ENCODE results near the gene RPS6KA5. TPM values are rescaled to one million over a fixed set of nuclear protein-coding genes. Genes with fewer than 3 reads are reported as not detected.

Gene RPS6KA5
- total RNA-seq, 1 experiment from 2014 or later, result 2.6 TPM

DNA sequence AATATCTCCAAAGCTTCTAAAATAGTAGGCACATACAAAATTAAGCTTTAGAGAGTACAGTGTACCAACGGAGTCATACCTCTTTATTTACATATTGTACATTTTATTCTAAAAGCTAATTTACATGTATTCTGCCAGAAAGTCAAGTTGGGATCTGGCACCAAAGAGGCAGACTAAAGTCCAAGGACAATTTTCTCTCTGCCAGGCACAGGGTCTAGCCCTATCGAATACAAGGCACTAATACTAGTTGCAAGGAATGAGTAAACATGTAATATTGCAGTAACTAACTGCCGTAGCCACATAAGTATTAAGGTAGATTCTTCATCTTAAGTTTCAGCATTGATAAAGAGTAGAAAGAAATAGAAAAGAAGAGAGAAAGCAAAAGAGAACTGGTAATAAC, 93.9 kb downstream of the RPS6KA5 start:
- DNase-seq (ENCODE audit: low read depth, low spot score) (no peak), ATAC-seq (no peak)
- intact Hi-C loops (cut with micrococcal nuclease; ENCODE audit: unreplicated experiment) (no loop called here), in situ Hi-C loops (cut with HindIII; ENCODE audit: low pct_unique_long_range_greater_than_20kb, low sequenced_read_pairs) (no loop called here)
- ChIA-PET CTCF (no interaction called here), POLR2A (no interaction called here)
- Histone ChIP-seq H3K4me1 (ENCODE audit: control insufficient read depth, insufficient read depth, low read length) (no peaks in the 10 kb centered on the region), H3K36me3 (ENCODE audit: control insufficient read depth, insufficient read depth, low read length) (no peaks in the 10 kb centered on the region), H3K4me3 (ENCODE audit: low read depth in 2 of 2, low read length in 2 of 2) (no peak overlapping the region), H3K27me3 (ENCODE audit: control insufficient read depth, insufficient read depth, low read length) (no peaks in the 10 kb centered on the region), H3K27ac (ENCODE audit: low read length) (no peak overlapping the region), H3K9me3 (ENCODE audit: control insufficient read depth, insufficient read depth, low read depth, low read length) (no peaks in the 10 kb centered on the region)
- TF ChIP-seq, protein P1, sequence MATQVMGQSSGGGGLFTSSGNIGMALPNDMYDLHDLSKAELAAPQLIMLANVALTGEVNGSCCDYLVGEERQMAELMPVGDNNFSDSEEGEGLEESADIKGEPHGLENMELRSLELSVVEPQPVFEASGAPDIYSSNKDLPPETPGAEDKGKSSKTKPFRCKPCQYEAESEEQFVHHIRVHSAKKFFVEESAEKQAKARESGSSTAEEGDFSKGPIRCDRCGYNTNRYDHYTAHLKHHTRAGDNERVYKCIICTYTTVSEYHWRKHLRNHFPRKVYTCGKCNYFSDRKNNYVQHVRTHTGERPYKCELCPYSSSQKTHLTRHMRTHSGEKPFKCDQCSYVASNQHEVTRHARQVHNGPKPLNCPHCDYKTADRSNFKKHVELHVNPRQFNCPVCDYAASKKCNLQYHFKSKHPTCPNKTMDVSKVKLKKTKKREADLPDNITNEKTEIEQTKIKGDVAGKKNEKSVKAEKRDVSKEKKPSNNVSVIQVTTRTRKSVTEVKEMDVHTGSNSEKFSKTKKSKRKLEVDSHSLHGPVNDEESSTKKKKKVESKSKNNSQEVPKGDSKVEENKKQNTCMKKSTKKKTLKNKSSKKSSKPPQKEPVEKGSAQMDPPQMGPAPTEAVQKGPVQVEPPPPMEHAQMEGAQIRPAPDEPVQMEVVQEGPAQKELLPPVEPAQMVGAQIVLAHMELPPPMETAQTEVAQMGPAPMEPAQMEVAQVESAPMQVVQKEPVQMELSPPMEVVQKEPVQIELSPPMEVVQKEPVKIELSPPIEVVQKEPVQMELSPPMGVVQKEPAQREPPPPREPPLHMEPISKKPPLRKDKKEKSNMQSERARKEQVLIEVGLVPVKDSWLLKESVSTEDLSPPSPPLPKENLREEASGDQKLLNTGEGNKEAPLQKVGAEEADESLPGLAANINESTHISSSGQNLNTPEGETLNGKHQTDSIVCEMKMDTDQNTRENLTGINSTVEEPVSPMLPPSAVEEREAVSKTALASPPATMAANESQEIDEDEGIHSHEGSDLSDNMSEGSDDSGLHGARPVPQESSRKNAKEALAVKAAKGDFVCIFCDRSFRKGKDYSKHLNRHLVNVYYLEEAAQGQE (IDR thresholded peaks at IDR 0.05; ENCODE audit: insufficient read depth in 1 of 2, low read depth in 2 of 2, low read length in 1 of 2), result no peak
- TF ChIP-seq, protein P2, sequence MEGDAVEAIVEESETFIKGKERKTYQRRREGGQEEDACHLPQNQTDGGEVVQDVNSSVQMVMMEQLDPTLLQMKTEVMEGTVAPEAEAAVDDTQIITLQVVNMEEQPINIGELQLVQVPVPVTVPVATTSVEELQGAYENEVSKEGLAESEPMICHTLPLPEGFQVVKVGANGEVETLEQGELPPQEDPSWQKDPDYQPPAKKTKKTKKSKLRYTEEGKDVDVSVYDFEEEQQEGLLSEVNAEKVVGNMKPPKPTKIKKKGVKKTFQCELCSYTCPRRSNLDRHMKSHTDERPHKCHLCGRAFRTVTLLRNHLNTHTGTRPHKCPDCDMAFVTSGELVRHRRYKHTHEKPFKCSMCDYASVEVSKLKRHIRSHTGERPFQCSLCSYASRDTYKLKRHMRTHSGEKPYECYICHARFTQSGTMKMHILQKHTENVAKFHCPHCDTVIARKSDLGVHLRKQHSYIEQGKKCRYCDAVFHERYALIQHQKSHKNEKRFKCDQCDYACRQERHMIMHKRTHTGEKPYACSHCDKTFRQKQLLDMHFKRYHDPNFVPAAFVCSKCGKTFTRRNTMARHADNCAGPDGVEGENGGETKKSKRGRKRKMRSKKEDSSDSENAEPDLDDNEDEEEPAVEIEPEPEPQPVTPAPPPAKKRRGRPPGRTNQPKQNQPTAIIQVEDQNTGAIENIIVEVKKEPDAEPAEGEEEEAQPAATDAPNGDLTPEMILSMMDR (IDR thresholded peaks at IDR 0.05), result no peak
- no peak for TF ChIP-seq TCF7L2 (IDR thresholded peaks at IDR 0.05; ENCODE audit: low read depth, low read length)
- TF ChIP-seq POLR2AphosphoS5 (IDR thresholded peaks at IDR 0.05; ENCODE audit: low read depth, low read length), result no peak
- TF ChIP-seq SIN3A (IDR thresholded peaks at IDR 0.05; ENCODE audit: borderline replicate concordance, insufficient read depth, low read depth, low read length), result no peak
- no TSS peak for BruUV-seq (replicated peaks)

DNA sequence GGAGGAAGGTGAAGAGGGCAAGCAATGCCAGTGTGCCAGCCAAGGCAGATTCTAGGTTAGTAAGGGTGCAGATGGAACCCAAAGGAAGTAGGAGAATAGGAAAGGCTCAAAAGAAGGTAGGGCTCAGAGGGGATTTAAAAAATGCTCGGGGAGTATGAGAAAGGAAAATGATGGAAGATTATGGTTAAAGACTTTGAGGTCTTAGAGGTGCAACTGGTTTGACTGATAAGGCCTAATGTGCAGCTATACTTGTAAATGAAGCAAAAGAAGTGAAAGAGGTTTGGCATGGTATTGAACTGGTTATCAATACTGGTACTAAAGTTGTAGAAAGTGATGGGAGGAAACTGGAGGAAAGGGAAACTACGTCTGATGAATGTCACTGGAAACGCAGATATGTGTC, 94.7 kb downstream of the RPS6KA5 start:
- Histone ChIP-seq H3K9me3 (ENCODE audit: control insufficient read depth, insufficient read depth, low read depth, low read length) (no peaks in the 10 kb centered on the region), H3K27me3 (ENCODE audit: control insufficient read depth, insufficient read depth, low read length) (no peaks in the 10 kb centered on the region), H3K4me3 (ENCODE audit: low read depth in 2 of 2, low read length in 2 of 2) (no peak overlapping the region), H3K4me1 (ENCODE audit: control insufficient read depth, insufficient read depth, low read length) (no peaks in the 10 kb centered on the region), H3K36me3 (ENCODE audit: control insufficient read depth, insufficient read depth, low read length) (no peaks in the 10 kb centered on the region), H3K27ac (ENCODE audit: low read length) (no peak overlapping the region)
- ChIA-PET CTCF (no interaction called here), POLR2A (no interaction called here)
- in situ Hi-C loops (cut with HindIII; ENCODE audit: low pct_unique_long_range_greater_than_20kb, low sequenced_read_pairs), result no loop called here
- DNase-seq (ENCODE audit: low read depth, low spot score) (no peak), ATAC-seq (no peak)
- BruUV-seq (replicated peaks), result no TSS peak
- intact Hi-C loops (cut with micrococcal nuclease; ENCODE audit: unreplicated experiment), result no loop called here
- TF ChIP-seq, protein P1 (IDR thresholded peaks at IDR 0.05; ENCODE audit: insufficient read depth in 1 of 2, low read depth in 2 of 2, low read length in 1 of 2), result no peak
- TF ChIP-seq, protein P2 (IDR thresholded peaks at IDR 0.05), result no peak
- TF ChIP-seq SIN3A (IDR thresholded peaks at IDR 0.05; ENCODE audit: borderline replicate concordance, insufficient read depth, low read depth, low read length), result no peak
- no peak for TF ChIP-seq POLR2AphosphoS5 (IDR thresholded peaks at IDR 0.05; ENCODE audit: low read depth, low read length)
- TF ChIP-seq TCF7L2 (IDR thresholded peaks at IDR 0.05; ENCODE audit: low read depth, low read length), result no peak
